Keratinocyte (primary cell): ENCODE measurements around the gene STMND1. TPM values are rescaled to one million over a fixed set of nuclear protein-coding genes. Genes with fewer than 3 reads are reported as not detected.

ENCODE experiments used
- DNase-seq: peaks from one replicate; pipeline ENCODE4 v3.0.0-alpha.2; 2011; ENCODE audit warnings: low read depth, missing footprints, low spot score
- FAIRE-seq: peaks from 2 replicates; lab custom pipeline; 2011; peaks lifted over from hg19 to GRCh38; lab: Jason Lieb, UNC
- H2AFZ ChIP-seq: 2 replicates; pipeline ENCODE4 v1.6.0; 2012; ENCODE audit warnings: low read length, control low read depth, inconsistent platforms; ENCODE audit not compliant: control insufficient read depth
- H3K27ac ChIP-seq: 2 replicates; pipeline ENCODE4 v1.5.1; 2011; ENCODE audit warnings: low read length; ENCODE audit not compliant: control insufficient read depth, insufficient read depth
- H3K27me3 ChIP-seq: 3 replicates; pipeline ENCODE4 v1.6.0; 2011; ENCODE audit warnings: low read length; ENCODE audit not compliant: control insufficient read depth, insufficient read depth; ENCODE audit errors: extremely low read depth
- H3K36me3 ChIP-seq, 2 experiments: 2 replicates in 1 of 2; 3 replicates in 1 of 2; pipeline ENCODE4 v1.5.1; 2011; ENCODE audit warnings: low read length in 2 of 2, mild to moderate bottlenecking in 1 of 2; ENCODE audit not compliant: control insufficient read depth in 2 of 2, insufficient read depth in 2 of 2; ENCODE audit errors: extremely low read depth in 1 of 2
- H3K4me1 ChIP-seq: 3 replicates; pipeline ENCODE4 v1.5.1; 2011; ENCODE audit warnings: low read length; ENCODE audit not compliant: control insufficient read depth, insufficient read depth; ENCODE audit errors: extremely low read depth
- H3K4me2 ChIP-seq: 3 replicates; pipeline ENCODE4 v1.6.0; 2011; ENCODE audit warnings: low read depth, low read length; ENCODE audit not compliant: control insufficient read depth, insufficient read depth; ENCODE audit errors: extremely low read depth
- H3K4me3 ChIP-seq, 3 experiments: fragments of 200-600 bp in 1 of 3; sonication (generic) in 1 of 3; 2 replicates in 2 of 3; 3 replicates in 1 of 3; pipeline ENCODE4 v1.5.1; 2011 to 2016; ENCODE audit warnings: low read length in 3 of 3, mild to moderate bottlenecking in 3 of 3, control low read depth in 2 of 3, inconsistent platforms in 1 of 3, low read depth in 1 of 3, mixed read lengths in 1 of 3, mixed run types in 1 of 3, moderate library complexity in 1 of 3; ENCODE audit not compliant: control insufficient read depth in 2 of 3, insufficient read depth in 2 of 3; ENCODE audit errors: extremely low read depth in 1 of 3
- H3K79me2 ChIP-seq: 2 replicates; pipeline ENCODE4 v1.6.0; 2012; ENCODE audit warnings: low read length; ENCODE audit not compliant: control insufficient read depth, insufficient read depth
- H3K9ac ChIP-seq: 3 replicates; pipeline ENCODE4 v1.6.0; 2011; ENCODE audit warnings: low read length; ENCODE audit not compliant: control insufficient read depth, insufficient read depth; ENCODE audit errors: extremely low read depth
- H3K9me1 ChIP-seq: 3 replicates; pipeline ENCODE4 v1.6.0; 2011; ENCODE audit warnings: low read length; ENCODE audit not compliant: control insufficient read depth, insufficient read depth; ENCODE audit errors: extremely low read depth
- H3K9me3 ChIP-seq: 2 replicates; pipeline ENCODE4 v1.5.1; 2012; ENCODE audit warnings: low read depth, low read length; ENCODE audit not compliant: control insufficient read depth
- H4K20me1 ChIP-seq: 3 replicates; pipeline ENCODE4 v1.6.0; 2011; ENCODE audit warnings: low read length; ENCODE audit not compliant: control insufficient read depth, insufficient read depth; ENCODE audit errors: extremely low read depth
- EZH2 ChIP-seq: IDR thresholded peaks from one replicate; pipeline ENCODE4 v1.6.1; 2012; ENCODE audit warnings: inconsistent platforms, mild to moderate bottlenecking, low read length, moderate library complexity
- dilution Hi-C: fragments of 300-500 bp; cut with MboI; formaldehyde crosslinking; loops from one replicate; pipeline ENCODE4 v1.7.0; 2020; ENCODE audit warnings: low sequenced_read_pairs; ENCODE audit not compliant: extremely low pct_ligation_motif_present
- polyA plus RNA-seq, 5 experiments: library from polyadenylated mRNA; depleted of rRNA in 3 of 5; stranded (reverse) in 3 of 5; stranded (forward) in 1 of 5; unstranded in 1 of 5; fragments of >200 nt; gene quantifications; 1 replicate in 1 of 5; 2 replicates in 3 of 5; 3 replicates in 1 of 5; pipeline versions ENCODE4 v1.2.1 to v1.2.3, GENCODE V29; 2011 to 2012; ENCODE audit warnings: missing spikeins in 2 of 5, low read depth in 1 of 5, low replicate concordance in 1 of 5
- TF ChIP-seq, protein P1 (sequence below), 3 experiments: IDR thresholded peaks in 1 of 3; conservative IDR thresholded peaks in 1 of 3; optimal IDR thresholded peaks in 1 of 3; 2 replicates in 2 of 3; 3 replicates in 1 of 3; pipeline versions ENCODE3 to v1.5.1; 2011; ENCODE audit warnings: low read length in 3 of 3, mild to moderate bottlenecking in 3 of 3, moderate library complexity in 2 of 3, control low read depth in 1 of 3, inconsistent platforms in 1 of 3; ENCODE audit not compliant: insufficient read depth in 2 of 3; ENCODE audit errors: extremely low read depth in 1 of 3

The STMND1 gene
- polyA plus RNA-seq, 1 donor (not counting 4 experiments of a cell fraction or from before 2014, with no cell fraction given) = not detected

DNA sequence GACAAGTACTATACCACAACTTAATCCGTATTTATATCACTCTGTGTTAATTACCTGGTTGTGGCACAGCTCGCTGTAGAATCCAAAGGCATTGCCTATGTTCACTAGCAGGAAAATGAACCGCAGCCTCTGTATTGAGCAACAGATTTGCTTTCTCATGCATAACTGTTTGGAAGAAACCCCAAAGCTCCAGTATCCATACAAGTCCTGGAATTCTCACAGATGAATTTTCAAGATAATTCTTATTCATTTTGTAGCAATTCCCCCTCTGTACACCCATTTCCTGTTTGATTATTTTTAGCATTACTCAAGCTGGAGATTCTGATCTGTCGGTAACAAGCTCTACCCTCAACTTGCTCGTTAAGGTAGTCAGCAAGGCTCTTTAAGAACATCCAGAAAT, 63.5 kb downstream of the STMND1 start:
- H3K27ac ChIP-seq = no peak overlapping the region
- H3K9me3 ChIP-seq = no peaks in the 10 kb centered on the region
- DNase-seq (no peak), FAIRE-seq (no peak)
- no peak for TF ChIP-seq EZH2
- TF ChIP-seq, protein P1, sequence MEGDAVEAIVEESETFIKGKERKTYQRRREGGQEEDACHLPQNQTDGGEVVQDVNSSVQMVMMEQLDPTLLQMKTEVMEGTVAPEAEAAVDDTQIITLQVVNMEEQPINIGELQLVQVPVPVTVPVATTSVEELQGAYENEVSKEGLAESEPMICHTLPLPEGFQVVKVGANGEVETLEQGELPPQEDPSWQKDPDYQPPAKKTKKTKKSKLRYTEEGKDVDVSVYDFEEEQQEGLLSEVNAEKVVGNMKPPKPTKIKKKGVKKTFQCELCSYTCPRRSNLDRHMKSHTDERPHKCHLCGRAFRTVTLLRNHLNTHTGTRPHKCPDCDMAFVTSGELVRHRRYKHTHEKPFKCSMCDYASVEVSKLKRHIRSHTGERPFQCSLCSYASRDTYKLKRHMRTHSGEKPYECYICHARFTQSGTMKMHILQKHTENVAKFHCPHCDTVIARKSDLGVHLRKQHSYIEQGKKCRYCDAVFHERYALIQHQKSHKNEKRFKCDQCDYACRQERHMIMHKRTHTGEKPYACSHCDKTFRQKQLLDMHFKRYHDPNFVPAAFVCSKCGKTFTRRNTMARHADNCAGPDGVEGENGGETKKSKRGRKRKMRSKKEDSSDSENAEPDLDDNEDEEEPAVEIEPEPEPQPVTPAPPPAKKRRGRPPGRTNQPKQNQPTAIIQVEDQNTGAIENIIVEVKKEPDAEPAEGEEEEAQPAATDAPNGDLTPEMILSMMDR (optimal IDR thresholded peaks at IDR 0.05 in 1 of 3, IDR thresholded peaks at IDR 0.05 in 1 of 3, conservative IDR thresholded peaks at IDR 0.05 in 1 of 3; ENCODE audit: extremely low read depth in 1 of 3, insufficient read depth in 2 of 3, low read length in 3 of 3) = no peak
- no peak overlapping the region for H3K9ac ChIP-seq
- no peak overlapping the region for H3K4me3 ChIP-seq
- dilution Hi-C loops = loop anchor here (25.0 kb wide), 1 partner anchor 422 kb away; no protein-coding TSS in a partner anchor
- no peaks in the 10 kb centered on the region for H3K36me3 ChIP-seq
- no peaks in the 10 kb centered on the region for H3K79me2 ChIP-seq
- H4K20me1 ChIP-seq = no peaks in the 10 kb centered on the region
- no peaks in the 10 kb centered on the region for H3K4me1 ChIP-seq
- H2AFZ ChIP-seq = no peak overlapping the region
- peaks cover 6% of the 10 kb centered on the region for H3K27me3 ChIP-seq
- no peaks in the 10 kb centered on the region for H3K9me1 ChIP-seq
- no peak overlapping the region for H3K4me2 ChIP-seq

DNA sequence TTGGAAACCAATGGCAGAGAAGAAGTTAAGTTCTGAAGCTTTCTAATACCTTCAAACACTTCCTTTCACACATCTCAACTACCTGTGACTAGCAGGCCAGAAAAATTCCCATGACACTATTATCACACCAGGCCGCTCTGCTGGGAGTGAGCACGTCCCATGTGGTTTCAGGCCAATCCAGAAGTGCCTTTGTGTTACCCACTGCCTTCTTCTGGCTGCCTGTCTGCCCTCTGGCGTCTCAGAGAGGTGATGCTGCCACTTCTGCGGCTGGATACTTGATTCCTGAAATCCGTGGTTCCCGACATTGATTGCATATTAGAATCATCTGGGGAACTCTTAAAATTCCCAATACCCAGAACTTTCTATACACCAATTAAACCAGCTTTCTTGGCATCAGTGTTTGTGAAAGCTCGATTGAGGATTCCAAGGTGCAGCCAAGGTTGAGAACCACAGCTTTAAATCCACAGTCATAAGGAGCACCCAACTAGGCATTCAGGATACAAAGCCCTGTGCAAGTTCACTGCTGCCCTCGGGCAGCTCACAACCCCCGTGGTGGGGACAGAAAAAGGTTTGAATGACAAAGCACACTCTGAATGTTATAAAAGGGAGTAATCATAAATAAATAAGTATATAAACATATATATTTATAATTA, 65.6 kb downstream of the STMND1 start:
- Histone ChIP-seq H3K4me3 (no peak overlapping the region), H3K27me3 (no peaks in the 10 kb centered on the region), H3K36me3 (no peaks in the 10 kb centered on the region), H3K9ac (no peak overlapping the region), H3K79me2 (no peaks in the 10 kb centered on the region), H2AFZ (peak overlapping the region; percentile 54), H3K27ac (no peak overlapping the region), H4K20me1 (no peaks in the 10 kb centered on the region), H3K9me3 (no peaks in the 10 kb centered on the region), H3K4me1 (no peaks in the 10 kb centered on the region), H3K4me2 (no peak overlapping the region), H3K9me1 (no peaks in the 10 kb centered on the region)
- dilution Hi-C loops = loop anchor here (25.0 kb wide), 1 partner anchor 420 kb away; no protein-coding TSS in a partner anchor
- peak; percentile 46 for FAIRE-seq
- no peak for DNase-seq
- TF ChIP-seq EZH2 = no peak
- TF ChIP-seq, protein P1 (optimal IDR thresholded peaks at IDR 0.05 in 1 of 3, IDR thresholded peaks at IDR 0.05 in 1 of 3, conservative IDR thresholded peaks at IDR 0.05 in 1 of 3; ENCODE audit: extremely low read depth in 1 of 3, insufficient read depth in 2 of 3, low read length in 3 of 3) = peak; percentile 60 to 72 (median 63)
